ENCODE measurements around the gene ACACA.
A peak's percentile ranks its signal among the peaks of the same experiment; 100 is the strongest.

Gene ACACA

GRCh38 chr17:37088913-37089312, 317.7 kb downstream of the ACACA start:
- Histone ChIP-seq H4K20me1 (ENCODE audit: insufficient read depth, low read length, poor library complexity, severe bottlenecking) (no peaks in the 10 kb centered on the region), H3F3A (ENCODE audit: low read depth) (peaks cover 17% of the 10 kb centered on the region), H3K79me2 (ENCODE audit: insufficient read depth, low read length) (no peaks in the 10 kb centered on the region; the same call in 1 of the 2 replicates), H3K9ac (ENCODE audit: low read depth, low read length, poor library complexity, severe bottlenecking) (peak overlapping the region; percentile 50), H3K4me1 (ENCODE audit: insufficient read depth, low read length, poor library complexity, severe bottlenecking) (peaks cover 94% of the 10 kb centered on the region), H3K4me3 (ENCODE audit: low read length, poor library complexity, severe bottlenecking) (peak overlapping the region; percentile 55), H3K4me2 (ENCODE audit: low read depth, low read length, poor library complexity, severe bottlenecking) (peak overlapping the region; percentile 80), H3K36me3 (ENCODE audit: insufficient read depth, low read length) (peaks cover 10% of the 10 kb centered on the region; the same call in 1 of the 2 replicates), H3K27me3 (ENCODE audit: insufficient read depth, low read length, poor library complexity, severe bottlenecking) (no peaks in the 10 kb centered on the region), H3K9me3 (ENCODE audit: insufficient read depth, low read depth, low read length) (no peaks in the 10 kb centered on the region), H2AFZ (ENCODE audit: low read length) (no peak overlapping the region), H3K9me2 (replicated peaks; ENCODE audit: low read depth, low read length) (no peaks in the 10 kb centered on the region)
- TF ChIP-seq EZH2phosphoT487 (IDR thresholded peaks at IDR 0.05; ENCODE audit: borderline replicate concordance), result no peak
- no peak for TF ChIP-seq CTCF (conservative IDR thresholded peaks at IDR 0.05; ENCODE audit: low read length)

GRCh38 chr17:37088459-37088858, 318.2 kb downstream of the ACACA start:
- H3K4me3 ChIP-seq (ENCODE audit: low read length, poor library complexity, severe bottlenecking), result peak overlapping the region; percentile 55
- no peaks in the 10 kb centered on the region; the same call in 1 of the 2 replicates for H3K79me2 ChIP-seq (ENCODE audit: insufficient read depth, low read length)
- H2AFZ ChIP-seq (ENCODE audit: low read length), result no peak overlapping the region
- peaks cover 17% of the 10 kb centered on the region for H3F3A ChIP-seq (ENCODE audit: low read depth)
- no peaks in the 10 kb centered on the region for H3K9me3 ChIP-seq (ENCODE audit: insufficient read depth, low read depth, low read length)
- H4K20me1 ChIP-seq (ENCODE audit: insufficient read depth, low read length, poor library complexity, severe bottlenecking), result no peaks in the 10 kb centered on the region
- H3K27me3 ChIP-seq (ENCODE audit: insufficient read depth, low read length, poor library complexity, severe bottlenecking), result no peaks in the 10 kb centered on the region
- peak overlapping the region; percentile 50 for H3K9ac ChIP-seq (ENCODE audit: low read depth, low read length, poor library complexity, severe bottlenecking)
- peaks cover 93% of the 10 kb centered on the region for H3K4me1 ChIP-seq (ENCODE audit: insufficient read depth, low read length, poor library complexity, severe bottlenecking)
- H3K9me2 ChIP-seq (replicated peaks; ENCODE audit: low read depth, low read length), result no peaks in the 10 kb centered on the region
- H3K4me2 ChIP-seq (ENCODE audit: low read depth, low read length, poor library complexity, severe bottlenecking), result peak overlapping the region; percentile 80
- TF ChIP-seq CTCF (conservative IDR thresholded peaks at IDR 0.05; ENCODE audit: low read length) (no peak), EZH2phosphoT487 (IDR thresholded peaks at IDR 0.05; ENCODE audit: borderline replicate concordance) (no peak)
- H3K36me3 ChIP-seq (ENCODE audit: insufficient read depth, low read length), result peaks cover 10% of the 10 kb centered on the region; the same call in 1 of the 2 replicates

GRCh38 chr17:37087683-37088082, 319.0 kb downstream of the ACACA start:
- Histone ChIP-seq H2AFZ (ENCODE audit: low read length) (no peak overlapping the region), H3F3A (ENCODE audit: low read depth) (peaks cover 17% of the 10 kb centered on the region), H3K4me3 (ENCODE audit: low read length, poor library complexity, severe bottlenecking) (no peak overlapping the region), H3K79me2 (ENCODE audit: insufficient read depth, low read length) (no peaks in the 10 kb centered on the region; the same call in 1 of the 2 replicates), H3K4me1 (ENCODE audit: insufficient read depth, low read length, poor library complexity, severe bottlenecking) (peaks cover 96% of the 10 kb centered on the region), H3K9me3 (ENCODE audit: insufficient read depth, low read depth, low read length) (no peaks in the 10 kb centered on the region), H3K36me3 (ENCODE audit: insufficient read depth, low read length) (peaks cover 10% of the 10 kb centered on the region; the same call in 1 of the 2 replicates), H4K20me1 (ENCODE audit: insufficient read depth, low read length, poor library complexity, severe bottlenecking) (no peaks in the 10 kb centered on the region), H3K4me2 (ENCODE audit: low read depth, low read length, poor library complexity, severe bottlenecking) (peak overlapping the region; percentile 80), H3K27me3 (ENCODE audit: insufficient read depth, low read length, poor library complexity, severe bottlenecking) (no peaks in the 10 kb centered on the region), H3K9me2 (replicated peaks; ENCODE audit: low read depth, low read length) (no peaks in the 10 kb centered on the region), H3K9ac (ENCODE audit: low read depth, low read length, poor library complexity, severe bottlenecking) (no peak overlapping the region)
- TF ChIP-seq EZH2phosphoT487 (IDR thresholded peaks at IDR 0.05; ENCODE audit: borderline replicate concordance), result no peak
- no peak for TF ChIP-seq CTCF (conservative IDR thresholded peaks at IDR 0.05; ENCODE audit: low read length)

Measured in Loucy (cell line).